Ovary (tissue), 9 donors: ENCODE results near the gene ACER2. TPM values are rescaled to one million over a fixed set of nuclear protein-coding genes. Genes with fewer than 3 reads are reported as not detected.

Experiments used
- DNase-seq, 5 donors: peaks; one replicate each; pipeline ENCODE4 v3.0.0-alpha.2; 2019 to 2020
- H3K27ac ChIP-seq, 2 donors: fragments of 200-600 bp; one replicate each; pipeline versions ENCODE4 v1.5.1 to v1.8.0; 2019 to 2022
- H3K27me3 ChIP-seq: fragments of 200-600 bp; one replicate; pipeline ENCODE4 v1.8.0; 2022
- H3K36me3 ChIP-seq: fragments of 200-600 bp; sonication (generic); one replicate; pipeline ENCODE4 v1.5.1; 2019
- H3K4me1 ChIP-seq: one replicate; pipeline ENCODE4 v1.8.1; 2013; ENCODE audit warnings: mild to moderate bottlenecking, moderate library complexity; ENCODE audit not compliant: insufficient read depth
- H3K4me3 ChIP-seq: fragments of 200-600 bp; sonication (generic); one replicate; pipeline ENCODE4 v1.5.1; 2017
- H3K9me3 ChIP-seq, 2 donors: fragments of 200-600 bp in 1 of 2; sonication (generic) in 1 of 2; one replicate each; pipeline versions ENCODE4 v1.5.1 to v1.8.1; 2013 to 2019; ENCODE audit warnings: mild to moderate bottlenecking in 1 of 2, moderate library complexity in 1 of 2
- EP300 ChIP-seq: sonication (generic); formaldehyde crosslinking; IDR thresholded peaks from one replicate; pipeline ENCODE4 v1.6.1; 2017; ENCODE audit warnings: antibody characterized with exemption
- POLR2A ChIP-seq: fragments of 450-650 bp; IDR thresholded peaks from one replicate; pipeline ENCODE4 v1.6.1; 2017; ENCODE audit warnings: antibody characterized with exemption, mild to moderate bottlenecking, moderate library complexity
- WGBS, 3 donors: extraction: QIAGEN DNeasy Blood & Tissue Kit in 1 of 3; methylation state at CpG; one replicate each; pipeline versions ENCODE4 v1.1.5 to v1.1.7; 2013 to 2017; 5-methylcytosine and 5-hydroxymethylcytosine counted together
- intact Hi-C, 4 donors: fragments of 100-400 bp; cut with DNase I; formaldehyde crosslinking; loops; one replicate each; pipeline versions ENCODE4 v1.11.0 to v1.15.1; 2022 to 2023
- polyA plus RNA-seq, 2 donors: library from polyadenylated mRNA; stranded (reverse); fragments of 200-250 nt in 1 of 2; fragments of 350-450 nt in 1 of 2; fragmentation: Illumina TruSeq in 1 of 2; extraction: RNeasy Lipid Tissue Mini Kit (QIAGEN cat#74804) in 1 of 2; gene quantifications; one replicate each; pipeline ENCODE4 v1.2.3, GENCODE V29; 2013 to 2014
- total RNA-seq, 7 donors: library from RNA; depleted of rRNA in 2 of 7; stranded (reverse); fragments of >200 nt in 2 of 7; fragmentation: NEBNext Ultra II Directional in 3 of 7; extraction: Animal tissue kit (Norgen Biotek cat#: 25700) in 3 of 7; gene quantifications; one replicate each; pipeline versions ENCODE4 v1.1.0 to v1.2.4, GENCODE V29; 2016 to 2023
- TF ChIP-seq, protein P1 (sequence below), 3 donors: fragments of 450-650 bp in 2 of 3; fragments of 200-600 bp in 1 of 3; IDR thresholded peaks; one replicate each; pipeline versions ENCODE4 v1.5.1 to v1.8.0; 2016 to 2022; ENCODE audit warnings: antibody characterized with exemption in 3 of 3, mild to moderate bottlenecking in 1 of 3
- donor health status: DM: no; HTN: no; CAD: no; lungs with moderate emphysema.
- donor health status: DM: no; HTN: no; CAD: no.
- donor health status: Bipolar disorder and iron deficiency.
- donor health status: DM: yes; HTN: yes; CAD: no.
- donor health status: DM: no; HTN: no; CAD: no.
- donor health status: DM: yes; HTN: yes; CAD: no.

The ACER2 gene
- total and polyA plus RNA-seq, 9 donors, result 0.80 to 10.0 (median 3.0) TPM

- Histone ChIP-seq H3K4me1 (peaks cover 7% of the 10 kb centered on the region), H3K36me3 (no peaks in the 10 kb centered on the region), H3K9me3 (no peaks in the 10 kb centered on the region), H3K4me3 (no peak overlapping the region), H3K27me3 (no peaks in the 10 kb centered on the region), H3K27ac (no peak overlapping the region)
- WGBS, 3 donors, result 37 to 70% (median 45%) methylated on average over 5 of the region's 5 CpGs
- TF ChIP-seq, protein P1, sequence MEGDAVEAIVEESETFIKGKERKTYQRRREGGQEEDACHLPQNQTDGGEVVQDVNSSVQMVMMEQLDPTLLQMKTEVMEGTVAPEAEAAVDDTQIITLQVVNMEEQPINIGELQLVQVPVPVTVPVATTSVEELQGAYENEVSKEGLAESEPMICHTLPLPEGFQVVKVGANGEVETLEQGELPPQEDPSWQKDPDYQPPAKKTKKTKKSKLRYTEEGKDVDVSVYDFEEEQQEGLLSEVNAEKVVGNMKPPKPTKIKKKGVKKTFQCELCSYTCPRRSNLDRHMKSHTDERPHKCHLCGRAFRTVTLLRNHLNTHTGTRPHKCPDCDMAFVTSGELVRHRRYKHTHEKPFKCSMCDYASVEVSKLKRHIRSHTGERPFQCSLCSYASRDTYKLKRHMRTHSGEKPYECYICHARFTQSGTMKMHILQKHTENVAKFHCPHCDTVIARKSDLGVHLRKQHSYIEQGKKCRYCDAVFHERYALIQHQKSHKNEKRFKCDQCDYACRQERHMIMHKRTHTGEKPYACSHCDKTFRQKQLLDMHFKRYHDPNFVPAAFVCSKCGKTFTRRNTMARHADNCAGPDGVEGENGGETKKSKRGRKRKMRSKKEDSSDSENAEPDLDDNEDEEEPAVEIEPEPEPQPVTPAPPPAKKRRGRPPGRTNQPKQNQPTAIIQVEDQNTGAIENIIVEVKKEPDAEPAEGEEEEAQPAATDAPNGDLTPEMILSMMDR (IDR thresholded peaks at IDR 0.05), result no peak
- TF ChIP-seq POLR2A, result no peak
- TF ChIP-seq EP300, result no peak
- no peak for DNase-seq
- intact Hi-C loops, result no loop called here
Measured at GRCh38 chr9:19470567-19470966, 61.8 kb downstream of the ACER2 start.

- Histone ChIP-seq H3K4me1 (peaks cover 7% of the 10 kb centered on the region), H3K27ac (no peak overlapping the region), H3K36me3 (no peaks in the 10 kb centered on the region), H3K4me3 (no peak overlapping the region), H3K9me3 (no peaks in the 10 kb centered on the region), H3K27me3 (no peaks in the 10 kb centered on the region)
- no peak for DNase-seq
- 23 to 28% (median 27%) methylated on average over 10 of the region's 10 CpGs for WGBS, 3 donors
- intact Hi-C loops, result no loop called here
- TF ChIP-seq EP300 (no peak), POLR2A (no peak)
- TF ChIP-seq, protein P1 (IDR thresholded peaks at IDR 0.05), result no peak
Measured at GRCh38 chr9:19470981-19471650, 62.3 kb downstream of the ACER2 start.

DNA sequence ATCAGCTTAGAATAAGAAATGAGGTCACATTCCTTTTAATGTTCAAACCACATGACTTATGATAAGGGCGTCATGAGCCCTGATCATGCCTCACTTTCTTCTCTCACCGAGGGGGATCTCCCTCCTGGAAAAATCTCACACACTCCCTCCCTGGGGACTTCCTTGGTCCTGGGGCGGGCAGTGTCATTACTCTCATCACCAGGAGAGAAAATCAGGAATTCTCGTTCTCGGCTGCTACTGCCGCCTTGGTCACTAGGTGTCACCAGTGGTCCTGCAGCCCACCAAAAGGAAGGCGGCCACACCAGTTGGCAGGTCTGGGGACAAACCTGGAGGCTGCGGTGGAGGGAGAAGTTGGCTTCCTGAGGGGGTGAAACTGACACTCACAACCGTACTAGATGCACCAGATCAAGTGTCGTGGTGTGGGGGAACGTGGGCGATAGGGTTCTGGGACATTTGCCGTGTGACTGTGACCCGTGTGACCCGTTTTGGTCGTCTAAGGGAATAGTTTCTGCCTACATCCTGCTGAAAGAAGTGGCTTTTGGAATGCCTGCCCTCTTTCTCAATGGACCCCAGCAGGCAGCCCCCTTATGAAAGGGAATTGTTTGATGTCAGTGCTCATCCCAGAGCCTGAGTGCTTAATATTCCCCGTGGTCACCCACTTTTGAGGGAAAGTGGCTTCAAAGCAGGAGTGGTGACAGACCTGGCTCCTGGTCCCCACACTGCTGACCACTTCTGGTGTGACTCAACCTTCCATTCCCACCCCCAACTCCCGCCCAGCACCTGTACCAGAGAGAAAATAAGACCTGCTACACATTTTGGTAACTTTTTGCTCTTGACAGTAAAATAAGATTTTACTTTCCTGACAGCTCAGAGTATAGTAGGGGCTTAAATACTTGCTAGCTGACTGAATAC, 63.2 kb downstream of the ACER2 start:
- no peak overlapping the region for H3K4me3 ChIP-seq
- intact Hi-C loops, result no loop called here
- H3K27me3 ChIP-seq, result no peaks in the 10 kb centered on the region
- peaks cover 7% of the 10 kb centered on the region for H3K4me1 ChIP-seq
- TF ChIP-seq, protein P1 (IDR thresholded peaks at IDR 0.05), result peak; percentile 19 to 43 (median 27)
- no peak for TF ChIP-seq EP300
- H3K27ac ChIP-seq, result no peak overlapping the region
- no peaks in the 10 kb centered on the region for H3K36me3 ChIP-seq
- peak; percentile 41 to 65 (median 53) for DNase-seq
- no peaks in the 10 kb centered on the region for H3K9me3 ChIP-seq
- WGBS, 3 donors, result 12 to 16% (median 15%) methylated on average over 18 of the region's 18 CpGs

- no peaks in the 10 kb centered on the region for H3K9me3 ChIP-seq
- H3K4me3 ChIP-seq, result no peak overlapping the region
- intact Hi-C loops, result no loop called here
- H3K36me3 ChIP-seq, result no peaks in the 10 kb centered on the region
- H3K4me1 ChIP-seq, result peaks cover 7% of the 10 kb centered on the region
- H3K27ac ChIP-seq, result no peak overlapping the region
- DNase-seq, result no peak
- no peak for TF ChIP-seq POLR2A
- TF ChIP-seq, protein P1 (IDR thresholded peaks at IDR 0.05), result no peak
- TF ChIP-seq EP300, result no peak
- H3K27me3 ChIP-seq, result no peaks in the 10 kb centered on the region
Measured at GRCh38 chr9:19473605-19474004, 64.8 kb downstream of the ACER2 start.
